ENCODE data around the gene CDCP1.

CDCP1 gene

DNA sequence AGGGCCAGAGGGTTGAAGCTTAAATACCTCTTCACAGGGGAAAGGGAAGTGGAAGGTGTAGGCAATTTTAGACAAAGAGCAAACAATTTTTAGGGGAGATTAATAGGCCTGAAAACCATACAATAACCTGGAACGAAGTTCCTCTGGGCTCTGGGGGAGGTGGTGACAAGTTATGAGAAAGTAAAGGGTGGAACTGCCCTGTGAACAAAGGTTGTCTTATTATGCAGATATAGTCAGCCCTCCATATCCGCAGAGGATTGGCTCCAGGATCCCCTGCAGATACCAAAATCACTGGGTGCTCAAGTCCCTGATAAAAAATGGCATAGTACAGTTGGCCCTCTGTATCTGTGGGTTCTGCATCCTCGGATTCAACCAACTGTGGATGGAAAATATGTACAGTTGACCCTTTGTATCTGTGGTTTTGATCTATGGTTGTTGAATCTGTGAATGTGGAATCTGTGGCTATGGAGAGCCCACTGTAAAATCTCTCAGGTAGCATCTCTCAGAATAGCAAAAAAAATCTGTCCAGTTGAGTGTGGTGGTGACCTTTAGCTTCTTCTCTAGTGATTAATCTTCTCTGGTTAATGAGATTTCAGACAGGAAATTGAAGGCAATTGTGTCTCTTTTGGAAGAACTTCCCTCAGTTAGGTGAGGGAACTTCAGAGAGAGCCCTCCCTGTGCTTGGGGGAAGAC lies 79.9 kb downstream of the CDCP1 start:
- Mint-ChIP-seq H3K4me1 (no peaks in the 10 kb centered on the region), H3K27ac (no peak overlapping the region), H3K4me3 (no peak overlapping the region), H3K9me3 (no peaks in the 10 kb centered on the region), H3K36me3 (ENCODE audit: low read depth) (no peaks in the 10 kb centered on the region), H3K27me3 (ENCODE audit: low read depth, poor library complexity) (peaks cover 3% of the 10 kb centered on the region)
- TF ChIP-seq, protein P1, sequence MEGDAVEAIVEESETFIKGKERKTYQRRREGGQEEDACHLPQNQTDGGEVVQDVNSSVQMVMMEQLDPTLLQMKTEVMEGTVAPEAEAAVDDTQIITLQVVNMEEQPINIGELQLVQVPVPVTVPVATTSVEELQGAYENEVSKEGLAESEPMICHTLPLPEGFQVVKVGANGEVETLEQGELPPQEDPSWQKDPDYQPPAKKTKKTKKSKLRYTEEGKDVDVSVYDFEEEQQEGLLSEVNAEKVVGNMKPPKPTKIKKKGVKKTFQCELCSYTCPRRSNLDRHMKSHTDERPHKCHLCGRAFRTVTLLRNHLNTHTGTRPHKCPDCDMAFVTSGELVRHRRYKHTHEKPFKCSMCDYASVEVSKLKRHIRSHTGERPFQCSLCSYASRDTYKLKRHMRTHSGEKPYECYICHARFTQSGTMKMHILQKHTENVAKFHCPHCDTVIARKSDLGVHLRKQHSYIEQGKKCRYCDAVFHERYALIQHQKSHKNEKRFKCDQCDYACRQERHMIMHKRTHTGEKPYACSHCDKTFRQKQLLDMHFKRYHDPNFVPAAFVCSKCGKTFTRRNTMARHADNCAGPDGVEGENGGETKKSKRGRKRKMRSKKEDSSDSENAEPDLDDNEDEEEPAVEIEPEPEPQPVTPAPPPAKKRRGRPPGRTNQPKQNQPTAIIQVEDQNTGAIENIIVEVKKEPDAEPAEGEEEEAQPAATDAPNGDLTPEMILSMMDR (IDR thresholded peaks at IDR 0.05) = no peak
- no peak for DNase-seq

DNA sequence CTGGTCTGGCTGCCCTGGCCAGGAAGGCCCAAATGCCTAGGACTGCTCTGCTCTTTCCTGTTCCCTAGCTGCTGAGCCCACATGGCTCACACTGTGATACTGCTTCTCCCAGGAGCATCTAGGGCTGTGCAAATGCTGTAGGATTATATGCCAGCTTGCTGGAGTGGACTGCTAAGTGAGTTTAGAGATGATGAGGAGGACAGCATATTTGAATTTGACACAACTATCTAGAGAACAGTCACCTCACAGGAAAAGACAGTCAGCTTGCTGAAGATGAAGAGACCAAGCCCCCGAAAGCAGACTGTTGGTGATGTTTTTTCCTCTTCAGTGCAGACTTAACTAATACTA lies 80.8 kb downstream of the CDCP1 start:
- H3K27ac Mint-ChIP-seq = no peak overlapping the region
- H3K4me1 Mint-ChIP-seq = no peaks in the 10 kb centered on the region
- peaks cover 3% of the 10 kb centered on the region for H3K27me3 Mint-ChIP-seq (ENCODE audit: low read depth, poor library complexity)
- TF ChIP-seq, protein P1 (IDR thresholded peaks at IDR 0.05) = no peak
- DNase-seq = no peak
- H3K36me3 Mint-ChIP-seq (ENCODE audit: low read depth) = no peaks in the 10 kb centered on the region
- H3K4me3 Mint-ChIP-seq = no peak overlapping the region
- no peaks in the 10 kb centered on the region for H3K9me3 Mint-ChIP-seq

DNA sequence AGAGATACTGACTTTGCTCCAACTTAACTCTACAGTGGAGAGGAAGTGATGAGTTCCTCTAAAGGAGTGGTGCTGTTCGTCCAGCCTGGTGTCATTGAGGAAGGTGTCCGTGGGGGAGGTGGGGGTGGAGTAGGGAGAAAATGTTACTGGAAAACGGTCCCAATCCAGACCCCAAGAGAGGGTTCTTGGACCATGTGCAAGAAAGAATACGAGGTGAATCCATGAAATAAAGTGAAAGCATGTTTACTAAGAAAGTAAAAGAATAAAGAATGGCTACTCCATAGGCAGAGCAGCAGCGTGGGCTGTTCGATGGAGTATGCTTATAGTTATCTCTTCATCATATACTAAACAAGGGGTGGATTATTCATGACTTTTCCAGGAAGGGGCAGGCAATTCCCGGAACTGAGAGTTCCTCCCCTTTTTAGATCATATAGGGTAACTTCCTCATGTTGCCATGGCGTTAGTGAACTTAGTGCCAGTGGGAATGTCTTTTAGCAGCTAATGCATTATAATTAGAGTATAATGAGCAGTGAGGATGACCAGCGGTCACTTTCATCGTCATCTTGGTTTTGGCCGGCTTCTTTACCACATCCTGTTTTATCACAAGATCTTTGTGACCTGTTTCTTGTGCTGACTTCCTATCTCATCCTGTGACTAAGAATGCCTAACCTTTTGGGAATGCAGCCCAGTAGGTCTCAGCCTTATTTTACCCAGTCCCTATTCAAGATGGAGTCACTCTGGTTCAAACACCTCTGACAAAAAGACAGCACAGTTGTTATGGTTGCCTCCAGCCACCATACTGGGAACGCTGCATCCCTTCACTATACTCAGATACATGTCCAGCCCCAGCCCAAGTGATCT lies 81.4 kb downstream of the CDCP1 start:
- DNase-seq = no peak
- H3K36me3 Mint-ChIP-seq (ENCODE audit: low read depth) = no peaks in the 10 kb centered on the region
- H3K4me3 Mint-ChIP-seq = no peak overlapping the region

DNA sequence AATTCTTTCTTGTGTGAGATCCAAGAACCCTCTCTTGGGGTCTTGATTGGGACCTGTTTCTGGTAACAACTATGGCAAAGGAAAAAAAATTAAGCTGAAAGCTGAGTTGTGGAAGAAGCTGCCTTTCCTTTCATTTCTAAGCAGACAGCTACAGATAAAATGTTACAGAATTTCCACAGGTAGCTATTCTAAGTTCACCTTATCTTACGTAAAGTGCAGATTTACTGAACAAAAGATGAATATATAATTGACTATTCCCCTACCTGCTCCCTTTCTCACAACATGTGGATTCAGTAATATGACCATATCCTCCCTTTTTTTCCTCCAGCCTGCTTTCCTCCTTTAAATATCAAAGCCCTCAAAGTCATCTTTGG lies 83.5 kb downstream of the CDCP1 start:
- Mint-ChIP-seq H3K4me3 (no peak overlapping the region), H3K27me3 (ENCODE audit: low read depth, poor library complexity) (peaks cover 3% of the 10 kb centered on the region), H3K4me1 (peaks cover 5% of the 10 kb centered on the region), H3K36me3 (ENCODE audit: low read depth) (no peaks in the 10 kb centered on the region), H3K9me3 (no peaks in the 10 kb centered on the region), H3K27ac (no peak overlapping the region)
- TF ChIP-seq, protein P1 (IDR thresholded peaks at IDR 0.05) = no peak
- DNase-seq = no peak

More for the DNA sequence above, 81.4 kb downstream of the CDCP1 start:
- Mint-ChIP-seq H3K9me3 (no peaks in the 10 kb centered on the region), H3K27me3 (ENCODE audit: low read depth, poor library complexity) (peaks cover 3% of the 10 kb centered on the region), H3K27ac (no peak overlapping the region), H3K4me1 (no peaks in the 10 kb centered on the region)
- TF ChIP-seq, protein P1 (IDR thresholded peaks at IDR 0.05) = no peak

DNA sequence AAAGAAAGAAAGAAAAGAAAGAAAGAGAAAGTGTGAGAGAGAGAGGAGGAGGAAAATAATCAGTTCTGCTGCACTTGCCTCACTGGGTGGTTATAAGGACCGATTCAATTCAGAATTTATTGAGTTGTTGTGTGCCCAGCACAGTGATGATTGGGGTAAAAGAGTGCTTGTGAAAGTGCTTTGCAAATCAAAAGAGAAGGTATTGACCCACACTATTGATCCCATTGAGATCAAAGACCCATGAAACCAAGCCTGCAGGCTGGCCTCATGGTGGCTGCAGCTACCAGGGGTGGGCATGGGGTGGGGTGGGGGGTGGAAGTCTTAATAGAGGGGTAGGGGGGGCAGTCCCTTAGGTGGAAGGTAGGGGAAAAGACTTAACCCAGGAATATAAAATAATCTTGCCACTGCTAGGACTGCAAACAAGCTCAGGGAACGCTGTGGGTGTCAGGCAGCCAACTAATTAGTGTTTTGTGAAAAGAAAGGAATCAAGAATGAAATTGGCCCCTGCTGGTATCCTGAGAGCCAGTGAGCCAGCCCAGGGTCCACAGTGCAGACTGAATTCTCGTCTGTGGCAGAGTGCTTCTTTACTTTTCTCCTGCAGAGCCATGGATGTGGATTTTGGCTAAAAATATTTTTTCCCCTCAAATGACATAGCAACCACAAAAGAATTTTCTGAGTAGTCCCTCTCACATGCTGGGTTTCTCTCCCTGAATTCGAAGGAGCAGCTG lies 85.8 kb downstream of the CDCP1 start:
- no peak overlapping the region for H3K4me3 Mint-ChIP-seq
- H3K27me3 Mint-ChIP-seq (ENCODE audit: low read depth, poor library complexity) = peaks cover 2% of the 10 kb centered on the region
- H3K4me1 Mint-ChIP-seq = peaks cover 19% of the 10 kb centered on the region
- TF ChIP-seq, protein P1 (IDR thresholded peaks at IDR 0.05) = no peak
- no peaks in the 10 kb centered on the region for H3K36me3 Mint-ChIP-seq (ENCODE audit: low read depth)
- H3K9me3 Mint-ChIP-seq = no peaks in the 10 kb centered on the region
- H3K27ac Mint-ChIP-seq = no peak overlapping the region
- no peak for DNase-seq
